SK-N-SH (cell line): ENCODE data around the gene MAB21L3.

Experiments
- EZH2phosphoT487 ChIP-seq: fragments of 200-600 bp; sonication (generic); IDR thresholded peaks from 2 replicates; pipeline ENCODE4 v1.6.1; 2017; ENCODE audit warnings: low read depth, mixed run types, mild to moderate bottlenecking, antibody characterized with exemption, moderate library complexity, borderline replicate concordance
- JUND ChIP-seq: IDR thresholded peaks from 2 replicates; pipeline ENCODE4 v1.4.0; 2012
- NRF1 ChIP-seq: IDR thresholded peaks from 2 replicates; pipeline ENCODE4 v1.6.1; 2012; ENCODE audit warnings: low read depth, mild to moderate bottlenecking, low read length
- POLR2AphosphoS5 ChIP-seq: IDR thresholded peaks from 2 replicates; pipeline ENCODE4 v1.6.1; 2012; ENCODE audit warnings: low read depth, low read length
- RAD21 ChIP-seq: IDR thresholded peaks from 2 replicates; pipeline ENCODE4 v1.6.1; 2012; ENCODE audit warnings: mild to moderate bottlenecking, low read length
- SMC3 ChIP-seq: IDR thresholded peaks from 2 replicates; pipeline ENCODE4 v1.6.1; 2012; ENCODE audit warnings: low read depth, low read length, improper control_type of control experiment
- TF ChIP-seq, protein P1 (sequence below): IDR thresholded peaks from 2 replicates; pipeline ENCODE4 v1.4.0; 2012; ENCODE audit warnings: low read depth
- TF ChIP-seq, protein P2 (sequence below): fragments of 200-600 bp; sonication (generic); IDR thresholded peaks from 2 replicates; pipeline ENCODE4 v1.6.1; 2017; ENCODE audit warnings: antibody characterized with exemption, mild to moderate bottlenecking, moderate library complexity
- TF ChIP-seq, protein P3 (sequence below): fragments of 150-350 bp; IDR thresholded peaks from 2 replicates; pipeline ENCODE4 v1.6.1; 2017; ENCODE audit warnings: antibody characterized with exemption, low read length, low read depth, borderline replicate concordance

DNA sequence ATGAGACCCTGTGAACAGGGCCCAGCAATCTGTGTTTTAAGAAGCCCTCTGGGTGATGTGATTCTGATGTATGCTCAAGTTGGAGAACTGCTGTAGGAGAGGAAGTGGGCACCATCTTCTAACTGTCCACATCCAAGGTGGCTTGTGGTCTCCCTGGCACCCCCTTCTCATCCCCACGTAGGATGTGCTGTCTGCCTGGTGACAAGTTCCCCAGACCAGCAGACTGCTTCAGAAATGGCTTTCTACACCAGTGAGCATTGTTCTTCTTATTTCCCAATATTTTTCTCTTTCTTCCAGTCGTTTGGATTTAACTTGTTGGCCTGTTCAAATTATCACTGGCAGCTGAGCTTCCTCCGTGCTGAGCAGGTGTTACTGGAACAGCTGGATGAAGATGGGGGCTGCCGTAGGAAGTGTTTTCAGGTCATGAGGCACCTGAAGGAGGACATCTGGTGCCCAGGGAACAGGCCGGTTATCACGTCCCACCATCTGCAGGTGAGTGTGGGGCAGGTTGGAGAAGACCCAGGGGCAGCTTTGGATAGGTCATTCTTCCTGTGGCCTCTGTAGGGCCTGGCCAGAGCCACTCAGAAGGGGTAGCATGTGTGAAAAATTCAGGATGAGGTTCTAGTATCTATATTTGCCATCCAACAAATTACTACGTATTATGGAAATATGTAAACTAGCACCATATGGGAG is 16.8 kb downstream of the MAB21L3 start:
- TF ChIP-seq, protein P1, sequence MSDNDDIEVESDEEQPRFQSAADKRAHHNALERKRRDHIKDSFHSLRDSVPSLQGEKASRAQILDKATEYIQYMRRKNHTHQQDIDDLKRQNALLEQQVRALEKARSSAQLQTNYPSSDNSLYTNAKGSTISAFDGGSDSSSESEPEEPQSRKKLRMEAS, result no peak
- no peak for TF ChIP-seq NRF1
- TF ChIP-seq, protein P2, sequence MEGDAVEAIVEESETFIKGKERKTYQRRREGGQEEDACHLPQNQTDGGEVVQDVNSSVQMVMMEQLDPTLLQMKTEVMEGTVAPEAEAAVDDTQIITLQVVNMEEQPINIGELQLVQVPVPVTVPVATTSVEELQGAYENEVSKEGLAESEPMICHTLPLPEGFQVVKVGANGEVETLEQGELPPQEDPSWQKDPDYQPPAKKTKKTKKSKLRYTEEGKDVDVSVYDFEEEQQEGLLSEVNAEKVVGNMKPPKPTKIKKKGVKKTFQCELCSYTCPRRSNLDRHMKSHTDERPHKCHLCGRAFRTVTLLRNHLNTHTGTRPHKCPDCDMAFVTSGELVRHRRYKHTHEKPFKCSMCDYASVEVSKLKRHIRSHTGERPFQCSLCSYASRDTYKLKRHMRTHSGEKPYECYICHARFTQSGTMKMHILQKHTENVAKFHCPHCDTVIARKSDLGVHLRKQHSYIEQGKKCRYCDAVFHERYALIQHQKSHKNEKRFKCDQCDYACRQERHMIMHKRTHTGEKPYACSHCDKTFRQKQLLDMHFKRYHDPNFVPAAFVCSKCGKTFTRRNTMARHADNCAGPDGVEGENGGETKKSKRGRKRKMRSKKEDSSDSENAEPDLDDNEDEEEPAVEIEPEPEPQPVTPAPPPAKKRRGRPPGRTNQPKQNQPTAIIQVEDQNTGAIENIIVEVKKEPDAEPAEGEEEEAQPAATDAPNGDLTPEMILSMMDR, result no peak
- TF ChIP-seq, protein P3, sequence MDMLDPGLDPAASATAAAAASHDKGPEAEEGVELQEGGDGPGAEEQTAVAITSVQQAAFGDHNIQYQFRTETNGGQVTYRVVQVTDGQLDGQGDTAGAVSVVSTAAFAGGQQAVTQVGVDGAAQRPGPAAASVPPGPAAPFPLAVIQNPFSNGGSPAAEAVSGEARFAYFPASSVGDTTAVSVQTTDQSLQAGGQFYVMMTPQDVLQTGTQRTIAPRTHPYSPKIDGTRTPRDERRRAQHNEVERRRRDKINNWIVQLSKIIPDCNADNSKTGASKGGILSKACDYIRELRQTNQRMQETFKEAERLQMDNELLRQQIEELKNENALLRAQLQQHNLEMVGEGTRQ, result no peak
- TF ChIP-seq EZH2phosphoT487, result no peak
- TF ChIP-seq POLR2AphosphoS5, result no peak
- no peak for TF ChIP-seq RAD21
- TF ChIP-seq SMC3, result no peak
- TF ChIP-seq JUND, result no peak
